ENCODE data around the gene IBA57.

The IBA57 gene

DNA sequence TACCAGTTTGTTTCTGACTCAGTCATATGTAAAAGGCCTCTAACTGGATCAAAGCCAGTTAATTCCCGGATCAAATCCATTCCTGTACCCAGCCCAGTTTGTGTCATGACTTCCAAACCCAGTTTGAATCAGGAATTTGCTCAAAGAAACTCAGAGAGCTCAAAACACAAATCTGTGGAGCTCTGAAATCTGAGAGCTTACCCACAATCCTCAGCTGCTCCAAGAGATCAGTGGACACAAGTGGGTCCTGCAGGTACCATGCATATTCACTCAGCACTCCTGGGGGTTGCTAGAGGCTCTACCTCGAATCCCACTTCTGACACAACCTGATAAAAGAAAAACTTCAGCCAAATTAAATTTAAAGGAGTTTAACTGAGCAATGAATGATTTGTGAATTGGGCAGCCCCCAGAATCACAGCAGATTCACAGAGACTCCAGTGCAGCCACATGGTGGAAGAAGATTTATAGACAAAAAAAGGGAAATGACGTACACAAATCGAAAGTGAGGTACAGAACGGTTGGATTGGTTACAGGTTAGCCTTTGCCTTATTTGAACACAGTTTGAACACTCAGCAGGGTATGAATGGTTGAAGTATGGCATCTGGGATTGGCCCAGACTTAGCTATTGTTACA lies 44.6 kb upstream of the IBA57 start:
- DNase-seq = no peak
- Histone ChIP-seq H3K14ac (ENCODE audit: low read length) (no peak overlapping the region), H3K4me1 (ENCODE audit: control insufficient read depth in 1 of 2, insufficient read depth in 2 of 2, low read length in 2 of 2) (no peaks in the 10 kb centered on the region), H3K4me3 (ENCODE audit: low read depth, low read length) (no peak overlapping the region), H3K79me1 (ENCODE audit: low read length) (no peaks in the 10 kb centered on the region), H2BK120ac (ENCODE audit: insufficient read depth, low read length, poor library complexity) (no peak overlapping the region), H2BK5ac (ENCODE audit: low read depth, low read length, poor library complexity) (no peak overlapping the region), H3K9me3 (ENCODE audit: insufficient read depth, low read depth, low read length) (no peaks in the 10 kb centered on the region), H4K12ac (ENCODE audit: low read depth, low read length) (no peak overlapping the region), H4K91ac (ENCODE audit: low read depth, low read length) (no peak overlapping the region), H3K18ac (ENCODE audit: low read length) (no peak overlapping the region), H3K79me2 (ENCODE audit: control insufficient read depth, insufficient read depth, low read length, poor library complexity) (no peaks in the 10 kb centered on the region), H3K9ac (ENCODE audit: low read length) (no peak overlapping the region), H3K23ac (ENCODE audit: low read length) (no peak overlapping the region), H3K36me3 (ENCODE audit: control insufficient read depth in 1 of 2, insufficient read depth in 2 of 2, low read length in 2 of 2) (no peaks in the 10 kb centered on the region), H3K27me3 (ENCODE audit: insufficient read depth, low read length) (no peaks in the 10 kb centered on the region), H4K8ac (ENCODE audit: low read depth, low read length) (no peak overlapping the region), H2BK12ac (ENCODE audit: low read length) (no peak overlapping the region), H2AFZ (ENCODE audit: insufficient read depth, low read length, poor library complexity) (no peak overlapping the region), H2AK5ac (ENCODE audit: low read length) (no peak overlapping the region), H3K4ac (ENCODE audit: low read depth, low read length) (no peak overlapping the region), H3K4me2 (ENCODE audit: low read length) (no peak overlapping the region), H3K27ac (ENCODE audit: low read depth, low read length) (no peak overlapping the region)
- WGBS (ENCODE audit: extremely low coverage, insufficient coverage, insufficient read length) = no CpG with 5 or more reads among the region's 5 CpGs

DNA sequence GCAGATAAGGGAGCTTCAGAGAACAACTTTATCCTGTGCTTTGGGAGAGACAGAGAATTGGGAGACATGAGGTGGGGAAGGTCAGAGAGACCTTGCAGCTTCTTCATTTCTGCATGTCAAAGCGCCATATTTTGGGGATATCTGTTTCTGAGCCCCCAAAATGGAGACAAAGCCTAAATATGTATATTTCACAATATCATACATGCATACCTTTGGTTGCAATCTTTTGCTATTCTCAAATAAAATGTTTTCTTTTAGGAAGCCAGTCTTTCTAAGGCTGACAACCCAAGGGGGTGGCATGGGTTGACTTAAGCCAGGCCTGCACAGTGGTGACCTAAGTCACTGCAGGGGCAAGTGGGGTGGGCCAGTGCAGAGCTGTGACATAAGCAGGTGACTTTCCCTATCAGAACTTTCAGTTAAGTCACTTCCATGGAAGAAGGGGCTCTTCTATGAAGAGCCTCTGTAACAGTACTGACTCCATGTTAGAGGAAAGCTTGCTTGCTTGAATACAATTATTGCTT lies 42.6 kb upstream of the IBA57 start:
- Histone ChIP-seq H3K9me3 (ENCODE audit: insufficient read depth, low read depth, low read length) (no peaks in the 10 kb centered on the region), H4K12ac (ENCODE audit: low read depth, low read length) (no peak overlapping the region), H2BK120ac (ENCODE audit: insufficient read depth, low read length, poor library complexity) (no peak overlapping the region), H2BK12ac (ENCODE audit: low read length) (no peak overlapping the region), H3K4me2 (ENCODE audit: low read length) (no peak overlapping the region), H3K27ac (ENCODE audit: low read depth, low read length) (no peak overlapping the region), H3K4ac (ENCODE audit: low read depth, low read length) (no peak overlapping the region), H2BK5ac (ENCODE audit: low read depth, low read length, poor library complexity) (no peak overlapping the region), H3K79me2 (ENCODE audit: control insufficient read depth, insufficient read depth, low read length, poor library complexity) (no peaks in the 10 kb centered on the region), H3K79me1 (ENCODE audit: low read length) (no peaks in the 10 kb centered on the region), H3K4me1 (ENCODE audit: control insufficient read depth in 1 of 2, insufficient read depth in 2 of 2, low read length in 2 of 2) (no peaks in the 10 kb centered on the region), H3K18ac (ENCODE audit: low read length) (no peak overlapping the region), H4K8ac (ENCODE audit: low read depth, low read length) (no peak overlapping the region), H2AK5ac (ENCODE audit: low read length) (no peak overlapping the region), H4K91ac (ENCODE audit: low read depth, low read length) (no peak overlapping the region), H3K4me3 (ENCODE audit: low read depth, low read length) (no peak overlapping the region), H3K14ac (ENCODE audit: low read length) (no peak overlapping the region), H3K36me3 (ENCODE audit: control insufficient read depth in 1 of 2, insufficient read depth in 2 of 2, low read length in 2 of 2) (no peaks in the 10 kb centered on the region), H3K27me3 (ENCODE audit: insufficient read depth, low read length) (no peaks in the 10 kb centered on the region), H3K9ac (ENCODE audit: low read length) (no peak overlapping the region), H3K23ac (ENCODE audit: low read length) (no peak overlapping the region), H2AFZ (ENCODE audit: insufficient read depth, low read length, poor library complexity) (no peak overlapping the region)
- DNase-seq = no peak
- no CpG with 5 or more reads among the region's 1 CpG for WGBS (ENCODE audit: extremely low coverage, insufficient coverage, insufficient read length)

DNA sequence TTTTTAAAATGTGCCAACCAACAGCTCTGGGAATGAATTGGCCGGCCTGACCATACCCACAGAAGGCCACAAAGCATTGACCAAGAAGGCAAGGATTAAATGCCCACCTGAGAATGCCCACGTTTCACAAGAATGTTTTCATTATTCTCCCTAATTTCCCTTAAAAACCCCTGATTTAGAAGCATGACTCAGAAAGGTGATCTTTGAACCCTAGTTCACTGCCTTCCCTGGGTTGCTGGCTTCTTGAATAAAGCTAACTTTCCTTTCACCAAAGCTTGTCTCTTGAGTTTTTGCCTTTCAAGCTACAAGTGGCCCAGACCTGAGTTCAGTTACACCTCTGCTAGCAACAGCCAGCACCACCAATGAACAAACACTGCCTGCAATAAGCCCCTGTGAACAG lies 42.1 kb upstream of the IBA57 start:
- H3K4ac ChIP-seq (ENCODE audit: low read depth, low read length) = no peak overlapping the region
- WGBS (ENCODE audit: extremely low coverage, insufficient coverage, insufficient read length) = no CpG with 5 or more reads among the region's 2 CpGs
- no peak overlapping the region for H3K4me3 ChIP-seq (ENCODE audit: low read depth, low read length)
- no peaks in the 10 kb centered on the region for H3K9me3 ChIP-seq (ENCODE audit: insufficient read depth, low read depth, low read length)
- no peak overlapping the region for H2BK12ac ChIP-seq (ENCODE audit: low read length)
- H2BK120ac ChIP-seq (ENCODE audit: insufficient read depth, low read length, poor library complexity) = no peak overlapping the region
- no peak overlapping the region for H2BK5ac ChIP-seq (ENCODE audit: low read depth, low read length, poor library complexity)
- H3K18ac ChIP-seq (ENCODE audit: low read length) = no peak overlapping the region
- no peak overlapping the region for H3K27ac ChIP-seq (ENCODE audit: low read depth, low read length)
- no peaks in the 10 kb centered on the region for H3K27me3 ChIP-seq (ENCODE audit: insufficient read depth, low read length)
- H3K79me1 ChIP-seq (ENCODE audit: low read length) = no peaks in the 10 kb centered on the region
- H3K79me2 ChIP-seq (ENCODE audit: control insufficient read depth, insufficient read depth, low read length, poor library complexity) = no peaks in the 10 kb centered on the region
- H3K14ac ChIP-seq (ENCODE audit: low read length) = no peak overlapping the region
- no peak for DNase-seq
- H3K23ac ChIP-seq (ENCODE audit: low read length) = no peak overlapping the region
- no peak overlapping the region for H2AFZ ChIP-seq (ENCODE audit: insufficient read depth, low read length, poor library complexity)
- H3K4me1 ChIP-seq (ENCODE audit: control insufficient read depth in 1 of 2, insufficient read depth in 2 of 2, low read length in 2 of 2) = no peaks in the 10 kb centered on the region
- no peak overlapping the region for H2AK5ac ChIP-seq (ENCODE audit: low read length)
- no peak overlapping the region for H3K4me2 ChIP-seq (ENCODE audit: low read length)
- no peak overlapping the region for H4K91ac ChIP-seq (ENCODE audit: low read depth, low read length)
- no peaks in the 10 kb centered on the region for H3K36me3 ChIP-seq (ENCODE audit: control insufficient read depth in 1 of 2, insufficient read depth in 2 of 2, low read length in 2 of 2)
- no peak overlapping the region for H4K8ac ChIP-seq (ENCODE audit: low read depth, low read length)
- no peak overlapping the region for H4K12ac ChIP-seq (ENCODE audit: low read depth, low read length)
- H3K9ac ChIP-seq (ENCODE audit: low read length) = no peak overlapping the region

DNA sequence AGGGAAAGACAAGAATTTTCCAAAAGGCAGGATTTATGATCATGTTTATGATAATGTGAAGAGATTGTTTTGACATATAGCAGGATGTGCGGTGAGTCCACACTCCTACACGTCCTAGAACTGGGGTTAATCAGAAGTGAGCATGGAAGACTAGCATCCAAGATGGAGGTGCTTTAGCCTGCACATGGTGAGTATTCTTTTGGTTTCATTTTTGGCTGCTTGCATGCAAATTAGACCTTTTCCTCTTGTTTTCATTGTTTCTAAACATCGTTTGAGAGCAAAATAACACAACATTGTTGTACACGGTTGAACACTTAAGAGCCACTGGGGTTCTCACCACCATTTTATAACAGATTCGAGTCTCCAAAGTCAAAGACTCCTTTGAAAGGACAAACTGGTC lies 40.4 kb upstream of the IBA57 start:
- no peaks in the 10 kb centered on the region for H3K36me3 ChIP-seq (ENCODE audit: control insufficient read depth in 1 of 2, insufficient read depth in 2 of 2, low read length in 2 of 2)
- no peak overlapping the region for H2BK5ac ChIP-seq (ENCODE audit: low read depth, low read length, poor library complexity)
- no peak for DNase-seq
- no peak overlapping the region for H3K27ac ChIP-seq (ENCODE audit: low read depth, low read length)
- H3K4me3 ChIP-seq (ENCODE audit: low read depth, low read length) = no peak overlapping the region
- H3K4ac ChIP-seq (ENCODE audit: low read depth, low read length) = no peak overlapping the region
- no peaks in the 10 kb centered on the region for H3K79me2 ChIP-seq (ENCODE audit: control insufficient read depth, insufficient read depth, low read length, poor library complexity)
- no peak overlapping the region for H2BK12ac ChIP-seq (ENCODE audit: low read length)
- no peaks in the 10 kb centered on the region for H3K9me3 ChIP-seq (ENCODE audit: insufficient read depth, low read depth, low read length)
- H3K4me1 ChIP-seq (ENCODE audit: control insufficient read depth in 1 of 2, insufficient read depth in 2 of 2, low read length in 2 of 2) = no peaks in the 10 kb centered on the region
- H3K23ac ChIP-seq (ENCODE audit: low read length) = no peak overlapping the region
- no peak overlapping the region for H4K8ac ChIP-seq (ENCODE audit: low read depth, low read length)
- H3K14ac ChIP-seq (ENCODE audit: low read length) = no peak overlapping the region
- no peak overlapping the region for H3K4me2 ChIP-seq (ENCODE audit: low read length)
- H2BK120ac ChIP-seq (ENCODE audit: insufficient read depth, low read length, poor library complexity) = no peak overlapping the region
- no peak overlapping the region for H4K12ac ChIP-seq (ENCODE audit: low read depth, low read length)
- no peaks in the 10 kb centered on the region for H3K27me3 ChIP-seq (ENCODE audit: insufficient read depth, low read length)
- H3K9ac ChIP-seq (ENCODE audit: low read length) = no peak overlapping the region
- no peak overlapping the region for H2AFZ ChIP-seq (ENCODE audit: insufficient read depth, low read length, poor library complexity)
- no peak overlapping the region for H4K91ac ChIP-seq (ENCODE audit: low read depth, low read length)
- no peak overlapping the region for H2AK5ac ChIP-seq (ENCODE audit: low read length)
- WGBS (ENCODE audit: extremely low coverage, insufficient coverage, insufficient read length) = no CpG with 5 or more reads among the region's 5 CpGs
- H3K79me1 ChIP-seq (ENCODE audit: low read length) = no peaks in the 10 kb centered on the region
- no peak overlapping the region for H3K18ac ChIP-seq (ENCODE audit: low read length)
